H1 (cell line): Measurements from ENCODE around the gene ZNF598. TPM values are rescaled to one million over a fixed set of nuclear protein-coding genes. Genes with fewer than 3 reads are reported as not detected.

Source experiments
- CTCF ChIA-PET: fragments of 300-600 bp; sonication (Branson Sonifier 250); formaldehyde crosslinking; loops from one replicate; lab custom pipeline; 2021; ENCODE audit not compliant: partially characterized antibody; lab: Charles Lee
- POLR2A ChIA-PET: fragments of 300-600 bp; sonication (Branson Sonifier 250); formaldehyde crosslinking; loops from one replicate; lab custom pipeline; 2021; ENCODE audit warnings: inconsistent platforms; ENCODE audit not compliant: partially characterized antibody; lab: Charles Lee
- DNase-seq, 2 experiments: peaks; one replicate each; pipeline versions ENCODE4 v3.0.0 to v3.0.0-alpha.2; 2010 to 2022; ENCODE audit warnings: low spot score in 2 of 2, low read depth in 1 of 2, mixed read lengths in 1 of 2
- FAIRE-seq: peaks from 2 replicates; lab custom pipeline; 2011; peaks lifted over from hg19 to GRCh38; lab: Jason Lieb, UNC
- H2AFZ ChIP-seq: 2 replicates; pipeline ENCODE4 v1.8.1; 2012; ENCODE audit warnings: low read length, inconsistent platforms
- H2AK5ac ChIP-seq: 2 replicates; pipeline ENCODE4 v1.6.1; 2013; ENCODE audit warnings: low read depth, low read length
- H2BK120ac ChIP-seq: replicated peaks from 2 replicates; pipeline ENCODE3; 2013; ENCODE audit warnings: low read depth, low read length, inconsistent platforms
- H2BK12ac ChIP-seq: 2 replicates; pipeline ENCODE4 v1.6.1; 2013; ENCODE audit warnings: low read depth, low read length
- H2BK15ac ChIP-seq: 2 replicates; pipeline ENCODE4 v1.6.1; 2013; ENCODE audit warnings: low read length
- H2BK20ac ChIP-seq: 2 replicates; pipeline ENCODE4 v1.6.1; 2013; ENCODE audit warnings: low read length
- H2BK5ac ChIP-seq: 2 replicates; pipeline ENCODE4 v1.6.1; 2013; ENCODE audit warnings: low read depth, low read length
- H3K14ac ChIP-seq: 2 replicates; pipeline ENCODE4 v1.6.1; 2013; ENCODE audit warnings: inconsistent platforms; ENCODE audit not compliant: insufficient read length
- H3K18ac ChIP-seq: 2 replicates; pipeline ENCODE4 v1.6.1; 2013; ENCODE audit warnings: low read length; ENCODE audit errors: extremely low read depth
- H3K23ac ChIP-seq: 2 replicates; pipeline ENCODE4 v1.6.1; 2013; ENCODE audit warnings: inconsistent platforms; ENCODE audit not compliant: insufficient read length
- H3K23me2 ChIP-seq: 2 replicates; pipeline ENCODE4 v1.6.1; 2013; ENCODE audit warnings: low read depth, low read length
- H3K27ac ChIP-seq: 2 replicates; pipeline ENCODE4 v1.6.1; 2011; ENCODE audit warnings: low read depth, low read length, inconsistent platforms
- H3K27me3 ChIP-seq, 4 experiments: replicated peaks in 1 of 4; 1 replicate in 1 of 4; 2 replicates in 3 of 4; pipeline versions ENCODE4 v1.6.1 to v1.8.1; 2011 to 2013; ENCODE audit warnings: low read length in 3 of 4, mild to moderate bottlenecking in 3 of 4, inconsistent platforms in 2 of 4, mixed read lengths in 2 of 4, moderate library complexity in 1 of 4; ENCODE audit not compliant: control insufficient read depth in 3 of 4, insufficient read depth in 3 of 4; ENCODE audit errors: extremely low read depth in 1 of 4
- H3K36me3 ChIP-seq, 4 experiments: 2 replicates each; pipeline versions ENCODE4 v1.6.1 to v1.8.1; 2011 to 2013; ENCODE audit warnings: mild to moderate bottlenecking in 4 of 4, low read length in 3 of 4, moderate library complexity in 2 of 4, control low read depth in 1 of 4, inconsistent platforms in 1 of 4; ENCODE audit not compliant: insufficient read depth in 4 of 4, control insufficient read depth in 2 of 4
- H3K4ac ChIP-seq: replicated peaks from 2 replicates; pipeline ENCODE3; 2013; ENCODE audit warnings: low read length, low read depth, mixed read lengths, inconsistent platforms; ENCODE audit not compliant: insufficient read length
- H3K4me1 ChIP-seq, 4 experiments: replicated peaks in 1 of 4; 1 replicate in 1 of 4; 2 replicates in 3 of 4; pipeline versions ENCODE4 v1.6.1 to v1.8.1; 2011 to 2013; ENCODE audit warnings: low read length in 3 of 4, inconsistent platforms in 2 of 4, mixed read lengths in 1 of 4; ENCODE audit not compliant: insufficient read depth in 4 of 4, control insufficient read depth in 3 of 4
- H3K4me2 ChIP-seq, 2 experiments: 2 replicates each; pipeline versions ENCODE4 v1.6.1 to v1.8.1; 2011 to 2013; ENCODE audit warnings: low read depth in 2 of 2, low read length in 2 of 2, control low read depth in 1 of 2, inconsistent platforms in 1 of 2, mild to moderate bottlenecking in 1 of 2; ENCODE audit not compliant: insufficient read depth in 1 of 2
- H3K4me3 ChIP-seq, 4 experiments: fragments of 200-600, 300-600 bp in 1 of 4; sonication (generic), shearing (Covaris generic), sonication (Bioruptor Twin) in 1 of 4; 2 replicates each; pipeline versions ENCODE4 v1.5.1 to v1.8.1; 2011 to 2016; ENCODE audit warnings: low read length in 4 of 4, low read depth in 3 of 4, control low read depth in 2 of 4, inconsistent platforms in 2 of 4, mild to moderate bottlenecking in 2 of 4, mixed read lengths in 1 of 4, moderate library complexity in 1 of 4; ENCODE audit not compliant: insufficient read depth in 2 of 4; ENCODE audit errors: extremely low read depth in 1 of 4
- H3K56ac ChIP-seq: replicated peaks from 2 replicates; pipeline ENCODE3; 2013; ENCODE audit warnings: low read depth, mild to moderate bottlenecking, mixed read lengths, low read length, inconsistent platforms; ENCODE audit not compliant: insufficient read length
- H3K79me1 ChIP-seq: 2 replicates; pipeline ENCODE4 v1.6.1; 2013; ENCODE audit warnings: low read depth, low read length, control low read depth
- H3K79me2 ChIP-seq, 2 experiments: 2 replicates each; pipeline versions ENCODE4 v1.6.1 to v1.8.1; 2012 to 2013; ENCODE audit warnings: low read length in 2 of 2, mild to moderate bottlenecking in 2 of 2, inconsistent platforms in 1 of 2; ENCODE audit not compliant: insufficient read depth in 2 of 2, control insufficient read depth in 1 of 2
- H3K9ac ChIP-seq, 4 experiments: replicated peaks in 1 of 4; 1 replicate in 1 of 4; 2 replicates in 3 of 4; pipeline versions ENCODE4 v1.6.1 to v1.8.1; 2011 to 2013; ENCODE audit warnings: low read depth in 3 of 4, low read length in 3 of 4, control low read depth in 2 of 4, mild to moderate bottlenecking in 2 of 4, moderate library complexity in 2 of 4, inconsistent platforms in 1 of 4; ENCODE audit errors: extremely low read depth in 1 of 4
- H3K9me3 ChIP-seq, 2 experiments: 2 replicates each; pipeline versions ENCODE4 v1.6.1 to v1.8.1; 2012 to 2013; ENCODE audit warnings: mild to moderate bottlenecking in 2 of 2, moderate library complexity in 2 of 2, control low read depth in 1 of 2, inconsistent platforms in 1 of 2, low read depth in 1 of 2, low read length in 1 of 2, mixed read lengths in 1 of 2; ENCODE audit not compliant: insufficient read depth in 2 of 2
- H4K20me1 ChIP-seq, 2 experiments: replicated peaks in 1 of 2; 2 replicates each; pipeline versions ENCODE3 to v1.8.1; 2011 to 2013; ENCODE audit warnings: inconsistent platforms in 2 of 2, low read length in 2 of 2, mild to moderate bottlenecking in 1 of 2; ENCODE audit not compliant: insufficient read depth in 2 of 2, control insufficient read depth in 1 of 2
- H4K5ac ChIP-seq: 2 replicates; pipeline ENCODE4 v1.6.1; 2013; ENCODE audit warnings: low read length, low read depth, mixed read lengths, inconsistent platforms; ENCODE audit not compliant: insufficient read length
- H4K8ac ChIP-seq: 2 replicates; pipeline ENCODE4 v1.8.0; 2013; ENCODE audit warnings: mild to moderate bottlenecking, moderate library complexity, low read length, inconsistent platforms; ENCODE audit not compliant: insufficient read depth; ENCODE audit errors: extremely low read depth
- H4K91ac ChIP-seq: replicated peaks from 2 replicates; pipeline ENCODE3; 2013; ENCODE audit warnings: low read length, mixed read lengths, inconsistent platforms; ENCODE audit not compliant: insufficient read length
- BRCA1 ChIP-seq: IDR thresholded peaks from 2 replicates; pipeline ENCODE4 v1.6.1; 2012; ENCODE audit warnings: low read depth, low read length, improper control_type of control experiment
- CREB1 ChIP-seq: IDR thresholded peaks from 2 replicates; pipeline ENCODE4 v1.6.1; 2012; ENCODE audit warnings: inconsistent platforms
- CTCF ChIP-seq, 3 experiments: IDR thresholded peaks; 1 replicate in 2 of 3; 2 replicates in 1 of 3; pipeline versions ENCODE4 v1.5.1 to v1.6.1; 2011; ENCODE audit warnings: low read length in 3 of 3, mild to moderate bottlenecking in 3 of 3, inconsistent platforms in 2 of 3, low read depth in 1 of 3, moderate library complexity in 1 of 3; ENCODE audit not compliant: insufficient read depth in 1 of 3; ENCODE audit errors: control extremely low read depth in 1 of 3
- EZH2 ChIP-seq: fragments of 200-600 bp; sonication (generic); IDR thresholded peaks from 2 replicates; pipeline ENCODE4 v1.7.1; 2012; ENCODE audit warnings: low read depth, mild to moderate bottlenecking, moderate library complexity, low read length, inconsistent platforms; ENCODE audit not compliant: severe bottlenecking
- SIN3A ChIP-seq, 2 experiments: IDR thresholded peaks in 1 of 2; conservative IDR thresholded peaks in 1 of 2; 2 replicates each; pipeline ENCODE4 v1.6.1; 2011 to 2012; ENCODE audit warnings: low read length in 2 of 2, improper control_type of control experiment in 1 of 2, low read depth in 1 of 2, mild to moderate bottlenecking in 1 of 2
- SP1 ChIP-seq: IDR thresholded peaks from 2 replicates; pipeline ENCODE4 v1.6.1; 2011; ENCODE audit warnings: low read depth, low read length
- WGBS, 2 experiments: shearing (Covaris generic) in 1 of 2; methylation state at CpG; one replicate each; pipeline versions ENCODE4 v1.1.6 to v1.1.7; 2013 to 2015; ENCODE audit warnings: low lambda C conversion rate in 2 of 2, mixed read lengths in 2 of 2, inconsistent platforms in 1 of 2, low coverage in 1 of 2, missing lambda C conversion rate in 1 of 2; ENCODE audit not compliant: insufficient replicate concordance in 2 of 2, insufficient coverage in 1 of 2, insufficient read length in 1 of 2; ENCODE audit errors: extremely low coverage in 1 of 2, missing lambda C conversion rate in 1 of 2; 5-methylcytosine and 5-hydroxymethylcytosine counted together
- polyA plus RNA-seq, 7 experiments: library from polyadenylated mRNA; depleted of rRNA in 3 of 7; stranded (reverse) in 5 of 7; unstranded in 2 of 7; fragments of >200 nt in 5 of 7; fragments of 200-250 nt in 2 of 7; gene quantifications; 1 replicate in 5 of 7; 2 replicates in 1 of 7; 4 replicates in 1 of 7; pipeline versions ENCODE4 v1.2.1 to v1.2.3, GENCODE V29; 2011 to 2013; ENCODE audit warnings: missing spikeins in 2 of 7, mixed read lengths in 2 of 7
- total RNA-seq: library from RNA; stranded (reverse); fragmentation: NEBNext Ultra II Directional; extraction: Animal tissue kit (Norgen Biotek cat#: 25700); gene quantifications from 2 replicates; pipeline ENCODE4 v1.2.1, GENCODE V29; 2021

ZNF598 gene
- total and polyA plus RNA-seq, 2 of the 8 experiments (the other 6 are each of a cell fraction or from before 2014, with no cell fraction given): 29.3 to 47.6 TPM

DNA sequence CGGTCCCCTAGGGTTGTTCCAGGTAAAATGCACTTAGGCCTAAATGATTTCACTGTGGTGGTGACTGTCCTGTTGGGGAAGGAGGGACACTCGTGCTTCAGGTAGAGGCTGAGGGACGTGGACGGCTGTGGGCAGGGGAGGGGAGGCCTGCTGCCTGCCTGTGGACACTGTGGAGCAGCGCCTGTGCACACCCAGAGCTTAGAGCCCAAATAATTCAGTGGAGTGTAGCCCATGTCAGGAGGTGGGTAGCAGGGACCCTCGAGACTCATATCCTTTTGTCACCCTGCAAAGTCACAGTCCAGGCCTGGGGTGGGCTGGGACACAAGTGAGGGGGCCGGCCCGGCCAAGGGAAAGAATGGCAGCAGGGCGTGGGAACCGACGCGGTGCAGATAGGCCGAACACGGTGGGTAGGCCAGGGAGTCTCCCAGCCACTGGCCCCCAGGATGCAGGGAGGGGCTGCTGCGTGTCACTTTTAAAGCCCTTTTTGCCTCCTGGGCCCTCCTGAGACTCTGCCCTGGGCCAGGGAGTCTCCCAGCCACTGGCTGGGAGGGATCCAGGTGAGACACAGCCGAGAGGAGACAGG is 16.3 kb upstream of the ZNF598 start:
- H3K4ac ChIP-seq: no peak overlapping the region
- H2BK120ac ChIP-seq: no peak overlapping the region
- peak overlapping the region; percentile 97 for H2BK15ac ChIP-seq
- no peak overlapping the region for H3K18ac ChIP-seq
- no peak for TF ChIP-seq CREB1
- TF ChIP-seq SP1: no peak
- TF ChIP-seq EZH2: no peak
- no peak for TF ChIP-seq CTCF (IDR thresholded peaks at IDR 0.05; ENCODE audit: control extremely low read depth in 1 of 3, insufficient read depth in 1 of 3, low read depth in 1 of 3, low read length in 3 of 3)
- TF ChIP-seq SIN3A (conservative IDR thresholded peaks at IDR 0.05 in 1 of 2, IDR thresholded peaks at IDR 0.05 in 1 of 2; ENCODE audit: low read depth in 1 of 2, low read length in 2 of 2): no peak
- no peak for TF ChIP-seq BRCA1
- TF ChIP-seq, all 59 proteins: peak for 0
- Histone ChIP-seq H2BK5ac (no peak overlapping the region), H3K4me2 (peak overlapping the region; percentile 59 to 61; a peak in 1 of 4 replicates), H2AK5ac (no peak overlapping the region; the same call in 1 of the 2 replicates), H3K56ac (no peak overlapping the region), H2BK12ac (0 out of 2 replicates have a peak overlapping the region, but pooled peaks have one; percentile 80), H3K23ac (no peak overlapping the region), H3K36me3 (no peaks in the 10 kb centered on the region), H3K9me3 (no peaks in the 10 kb centered on the region), H3K79me2 (no peaks in the 10 kb centered on the region), H3K4me1 (peaks cover 0 to 14% (median 11%) of the 10 kb centered on the region in 4 experiments; a peak in 5 of 7 replicates), H2BK20ac (0 out of 2 replicates have a peak overlapping the region, but pooled peaks have one; percentile 80), H3K14ac (no peak overlapping the region), H3K4me3 (peak overlapping the region in 1 of 4 experiments; percentile 50; a peak in 1 of 8 replicates), H4K8ac (no peak overlapping the region; the same call in 1 of the 2 replicates), H4K5ac (no peak overlapping the region), H4K91ac (no peak overlapping the region), H3K79me1 (no peaks in the 10 kb centered on the region), H4K20me1 (peaks cover 0 to 9% of the 10 kb centered on the region in 2 experiments), H2AFZ (no peak overlapping the region), H3K9ac (no peak overlapping the region), H3K23me2 (peaks cover 7% of the 10 kb centered on the region; the same call in 1 of the 2 replicates), H3K27me3 (peaks cover 3 to 36% (median 29%) of the 10 kb centered on the region in 4 experiments), H3K27ac (no peak overlapping the region)
- no peak for FAIRE-seq
- POLR2A ChIA-PET: interaction anchor here (0.7 to 2.1 kb wide), 4 partner anchors 61 to 157 kb away, joined by 3 to 7 read pairs (median 3); partner anchors contain the start of genes RPS2 and TRAF7
- no peak for DNase-seq
- 93% methylated on average over 15 of the region's 16 CpGs; no CpG with 5 or more reads in 1 of the 2 experiments for WGBS, 2 experiments
- CTCF ChIA-PET: interaction anchor here (1.0 to 7.5 kb wide), 5 partner anchors 9 to 367 kb away, joined by 3 to 55 read pairs (median 5); no protein-coding TSS in a partner anchor
